IMR-90 (cell line): ENCODE results near the gene CRABP1. TPM values are rescaled to one million over a fixed set of nuclear protein-coding genes. Genes with fewer than 3 reads are reported as not detected.

Experiments used
- ATAC-seq: fragments of 200-7000 bp; cut with Tn5 transposase; 2 replicates; pipeline ENCODE4 v1.9.1; 2020; ENCODE audit warnings: low read depth, mild to moderate bottlenecking, moderate library complexity
- BruUV-seq: library from RNA; stranded (reverse); fragments of 400-500 nt; replicated peaks from 2 replicates; lab custom pipeline; 2021; lab: Mats Ljungman, UMichigan
- CTCF ChIA-PET: fragments of 300-600 bp; formaldehyde crosslinking; extraction: SDS; loops from one replicate; lab custom pipeline; 2021; ENCODE audit warnings: antibody characterized with exemption; lab: Yijun Ruan, JAX
- POLR2A ChIA-PET: fragments of 300-600 bp; sonication (Branson Sonifier 250); formaldehyde crosslinking; loops from one replicate; lab custom pipeline; 2022; ENCODE audit warnings: antibody characterized with exemption; ENCODE audit not compliant: unreplicated experiment; lab: Charles Lee
- DNase-seq: peaks from one replicate; pipeline ENCODE4 v3.0.0; 2013
- H2AFZ ChIP-seq: replicated peaks from 2 replicates; pipeline ENCODE3; 2013; ENCODE audit warnings: low read length, mild to moderate bottlenecking; ENCODE audit not compliant: poor library complexity
- H2AK5ac ChIP-seq: 2 replicates; pipeline ENCODE4 v1.6.1; 2013; ENCODE audit warnings: low read depth, low read length, inconsistent platforms
- H2AK9ac ChIP-seq: replicated peaks from 2 replicates; pipeline ENCODE3; 2013; ENCODE audit warnings: mild to moderate bottlenecking, low read depth, low read length, moderate library complexity; ENCODE audit not compliant: poor library complexity
- H2BK120ac ChIP-seq: 2 replicates; pipeline ENCODE4 v1.6.1; 2013; ENCODE audit warnings: low read depth, low read length, inconsistent platforms
- H2BK15ac ChIP-seq: 3 replicates; pipeline ENCODE4 v1.6.1; 2013; ENCODE audit warnings: low read depth, low read length, inconsistent platforms
- H2BK20ac ChIP-seq: 2 replicates; pipeline ENCODE4 v1.6.1; 2013; ENCODE audit warnings: low read depth, mild to moderate bottlenecking, inconsistent platforms, low read length, moderate library complexity
- H2BK5ac ChIP-seq: 2 replicates; pipeline ENCODE4 v1.6.1; 2013; ENCODE audit warnings: mild to moderate bottlenecking, low read depth, low read length, inconsistent platforms; ENCODE audit not compliant: poor library complexity, severe bottlenecking
- H3K14ac ChIP-seq: replicated peaks from 2 replicates; pipeline ENCODE4 v1.6.1; 2013; ENCODE audit warnings: low read depth, low read length, inconsistent platforms
- H3K18ac ChIP-seq: 2 replicates; pipeline ENCODE4 v1.6.1; 2013; ENCODE audit warnings: low read depth, low read length, control low read depth
- H3K23ac ChIP-seq: 2 replicates; pipeline ENCODE4 v1.6.1; 2013; ENCODE audit warnings: low read depth, low read length, inconsistent platforms
- H3K27ac ChIP-seq: 2 replicates; pipeline ENCODE4 v1.5.1; 2013; ENCODE audit warnings: mild to moderate bottlenecking, control low read depth, low read length; ENCODE audit not compliant: insufficient read depth
- H3K27me3 ChIP-seq: 2 replicates; pipeline ENCODE4 v1.6.1; 2013; ENCODE audit warnings: low read length; ENCODE audit not compliant: control insufficient read depth, insufficient read depth
- H3K36me3 ChIP-seq: 2 replicates; pipeline ENCODE4 v1.6.1; 2013; ENCODE audit warnings: low read length, mixed read lengths; ENCODE audit not compliant: control insufficient read depth, insufficient read depth
- H3K4ac ChIP-seq: 2 replicates; pipeline ENCODE4 v1.6.1; 2013; ENCODE audit warnings: low read depth, low read length, inconsistent platforms
- H3K4me1 ChIP-seq: 2 replicates; pipeline ENCODE4 v1.6.1; 2013; ENCODE audit warnings: low read length, mixed read lengths; ENCODE audit not compliant: control insufficient read depth, insufficient read depth
- H3K4me2 ChIP-seq: 2 replicates; pipeline ENCODE4 v1.6.1; 2013; ENCODE audit warnings: low read depth, mild to moderate bottlenecking, control low read depth, low read length, moderate library complexity
- H3K4me3 ChIP-seq: 2 replicates; pipeline ENCODE4 v1.5.1; 2013; ENCODE audit warnings: low read depth, mild to moderate bottlenecking, control low read depth, low read length, moderate library complexity; ENCODE audit not compliant: insufficient read depth
- H3K56ac ChIP-seq: 2 replicates; pipeline ENCODE4 v1.6.1; 2013; ENCODE audit warnings: low read length, inconsistent platforms; ENCODE audit not compliant: insufficient read depth; ENCODE audit errors: extremely low read depth
- H3K79me1 ChIP-seq, 2 experiments: 2 replicates each; pipeline ENCODE4 v1.6.1; 2013; ENCODE audit warnings: low read length in 2 of 2, inconsistent platforms in 1 of 2, low read depth in 1 of 2
- H3K9ac ChIP-seq: 2 replicates; pipeline ENCODE4 v1.6.1; 2013; ENCODE audit warnings: low read depth, low read length, control low read depth
- H3K9me1 ChIP-seq: 2 replicates; pipeline ENCODE4 v1.6.1; 2013; ENCODE audit warnings: low read length, inconsistent platforms; ENCODE audit not compliant: insufficient read depth
- H3K9me3 ChIP-seq: 2 replicates; pipeline ENCODE4 v1.6.1; 2013; ENCODE audit warnings: low read length; ENCODE audit not compliant: control insufficient read depth, insufficient read depth
- H4K20me1 ChIP-seq: 2 replicates; pipeline ENCODE4 v1.6.1; 2013; ENCODE audit warnings: low read length, inconsistent platforms; ENCODE audit not compliant: insufficient read depth
- H4K5ac ChIP-seq: 2 replicates; pipeline ENCODE4 v1.6.1; 2013; ENCODE audit warnings: mild to moderate bottlenecking, low read depth, low read length, control low read depth
- H4K8ac ChIP-seq, 2 experiments: 2 replicates each; pipeline ENCODE4 v1.6.1; 2013; ENCODE audit warnings: low read depth in 2 of 2, low read length in 2 of 2, control low read depth in 1 of 2, inconsistent platforms in 1 of 2
- H4K91ac ChIP-seq: 2 replicates; pipeline ENCODE4 v1.6.1; 2013; ENCODE audit warnings: low read depth, low read length, inconsistent platforms; ENCODE audit not compliant: insufficient read depth
- CEBPB ChIP-seq: IDR thresholded peaks from 2 replicates; pipeline ENCODE4 v1.6.1; 2012; ENCODE audit warnings: low read depth, low read length, improper control_type of control experiment
- CHD1 ChIP-seq: IDR thresholded peaks from 2 replicates; pipeline ENCODE4 v1.6.1; 2012; ENCODE audit warnings: low read depth, low read length, improper control_type of control experiment
- ELK1 ChIP-seq: fragments of 150-350 bp; IDR thresholded peaks from 2 replicates; pipeline ENCODE4 v1.6.1; 2016; ENCODE audit warnings: low read depth, mild to moderate bottlenecking, low read length, moderate library complexity, borderline replicate concordance
- MAFK ChIP-seq: IDR thresholded peaks from 2 replicates; pipeline ENCODE4 v1.6.1; 2012; ENCODE audit warnings: low read depth, low read length, improper control_type of control experiment
- MXI1 ChIP-seq: IDR thresholded peaks from 2 replicates; pipeline ENCODE4 v1.6.1; 2012; ENCODE audit warnings: low read depth, mild to moderate bottlenecking, low read length, moderate library complexity, borderline replicate concordance
- NFE2L2 ChIP-seq: fragments of 150-350 bp; IDR thresholded peaks from 2 replicates; pipeline ENCODE4 v1.6.1; 2016; ENCODE audit warnings: low read depth, mild to moderate bottlenecking, low read length
- RCOR1 ChIP-seq: IDR thresholded peaks from 2 replicates; pipeline ENCODE4 v1.6.1; 2012; ENCODE audit warnings: mild to moderate bottlenecking, low read length, improper control_type of control experiment; ENCODE audit not compliant: insufficient replicate concordance
- WGBS, 2 experiments: methylation state at CpG; one replicate each; pipeline versions ENCODE4 v1.1.5 to v1.1.7; 2013; ENCODE audit warnings: missing lambda C conversion rate in 2 of 2; ENCODE audit not compliant: insufficient read length in 1 of 2; ENCODE audit errors: extremely low coverage in 2 of 2; 5-methylcytosine and 5-hydroxymethylcytosine counted together
- dilution Hi-C: fragments of 300-500 bp; cut with HindIII; formaldehyde crosslinking; loops from one replicate; pipeline ENCODE4 v1.14.3; 2018; ENCODE audit warnings: low sequenced_read_pairs; ENCODE audit not compliant: unreplicated experiment
- in situ Hi-C: fragments of 300-500 bp; cut with MboI; formaldehyde crosslinking; loops from 3 replicates; pipeline ENCODE4 v1.14.3; 2019; ENCODE audit warnings: low sequenced_read_pairs, inconsistent platforms, mixed read lengths
- intact Hi-C: fragments of 100-400 bp; cut with micrococcal nuclease; formaldehyde crosslinking; loops from 2 replicates; pipeline ENCODE4 v1.10.0; 2022
- polyA plus RNA-seq, 3 experiments: library from polyadenylated mRNA; depleted of rRNA; stranded (reverse); fragments of >200 nt; gene quantifications; 2 replicates each; pipeline ENCODE4 v1.2.3, GENCODE V29; 2012; ENCODE audit warnings: low replicate concordance in 1 of 3
- total RNA-seq: library from RNA; depleted of rRNA; stranded (reverse); fragments of >200 nt; gene quantifications from 2 replicates; pipeline ENCODE4 v1.2.3, GENCODE V29; 2012

The CRABP1 gene
- total and polyA plus RNA-seq, 2 of the 4 experiments (the other 2 are of a cell fraction) = not detected

GRCh38 chr15:78327466-78327865 is 12.7 kb upstream of the CRABP1 start:
- dilution Hi-C loops (no loop called here), in situ Hi-C loops (no loop called here), intact Hi-C loops (no loop called here)
- no TSS peak for BruUV-seq
- H3K4me1 ChIP-seq = peaks cover 4% of the 10 kb centered on the region; the same call in 1 of the 2 replicates
- H3K4me3 ChIP-seq = no peak overlapping the region
- peaks cover 8% of the 10 kb centered on the region for H3K9me1 ChIP-seq
- ChIA-PET POLR2A (no interaction called here), CTCF (no interaction called here)
- no peak overlapping the region for H4K8ac ChIP-seq
- H3K4ac ChIP-seq = no peak overlapping the region
- H3K56ac ChIP-seq = no peak overlapping the region; the same call in 1 of the 2 replicates
- H3K4me2 ChIP-seq = no peak overlapping the region
- H3K23ac ChIP-seq = no peak overlapping the region
- H2BK120ac ChIP-seq = no peak overlapping the region
- H3K14ac ChIP-seq = no peak overlapping the region
- no peak overlapping the region for H4K5ac ChIP-seq
- no peak overlapping the region for H3K27ac ChIP-seq
- no peak overlapping the region for H4K91ac ChIP-seq
- no peak for TF ChIP-seq CHD1
- TF ChIP-seq NFE2L2 = no peak
- TF ChIP-seq CEBPB = no peak
- TF ChIP-seq RCOR1 = no peak
- no peak for TF ChIP-seq ELK1
- TF ChIP-seq MAFK = no peak
- TF ChIP-seq MXI1 = no peak
- ATAC-seq (no peak), DNase-seq (no peak)
- H2AK5ac ChIP-seq = no peak overlapping the region
- no peaks in the 10 kb centered on the region for H3K79me1 ChIP-seq
- H3K18ac ChIP-seq = no peak overlapping the region
- no peaks in the 10 kb centered on the region for H4K20me1 ChIP-seq
- H2AK9ac ChIP-seq = no peak overlapping the region
- no peaks in the 10 kb centered on the region for H3K36me3 ChIP-seq
- H3K9me3 ChIP-seq = no peaks in the 10 kb centered on the region
- H2BK20ac ChIP-seq = no peak overlapping the region
- H3K9ac ChIP-seq = no peak overlapping the region
- peaks cover 22% of the 10 kb centered on the region; the same call in 1 of the 2 replicates for H3K27me3 ChIP-seq
- WGBS, 2 experiments = 60% methylated on average over 1 of the region's 1 CpG; no CpG with 5 or more reads in 1 of the 2 experiments
- no peak overlapping the region for H2AFZ ChIP-seq
- H2BK5ac ChIP-seq = no peak overlapping the region
- no peak overlapping the region for H2BK15ac ChIP-seq
